Measurements from ENCODE around the gene ST6GALNAC5.

Gene ST6GALNAC5

DNA sequence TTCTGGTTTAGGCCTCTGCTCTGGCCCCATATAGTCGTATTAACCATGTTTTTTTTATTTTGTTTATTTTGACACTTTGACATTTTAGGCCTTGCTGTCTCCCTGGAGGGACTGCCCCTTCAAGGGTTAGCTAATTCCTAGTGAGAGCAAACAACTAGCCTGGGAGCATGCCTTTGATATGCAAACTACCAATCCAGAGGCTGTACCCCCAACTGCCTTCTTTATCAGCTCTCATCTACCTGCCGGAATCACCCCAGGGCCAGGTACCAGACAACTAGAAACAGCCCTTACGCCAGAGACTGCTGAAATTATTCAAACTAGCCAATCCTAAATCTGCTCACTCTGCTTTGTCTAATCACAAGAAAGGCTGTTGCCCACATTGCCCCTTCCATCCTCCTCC is 13.0 kb upstream of the ST6GALNAC5 start:
- no peak overlapping the region for H3K4me3 ChIP-seq (ENCODE audit: control insufficient read depth in 1 of 7, extremely low read depth in 1 of 7, insufficient read depth in 4 of 7, low read depth in 2 of 7, low read length in 6 of 7)
- peaks cover 0 to 1% (median 0%) of the 10 kb centered on the region in 5 experiments for H3K27me3 ChIP-seq (replicated peaks in 2 of 5; ENCODE audit: control insufficient read depth in 4 of 5, insufficient read depth in 5 of 5, low read length in 4 of 5)
- H3K36me3 ChIP-seq (ENCODE audit: control insufficient read depth in 4 of 4, insufficient read depth in 4 of 4, low read length in 3 of 4): no peaks in the 10 kb centered on the region
- no peak overlapping the region for H3K27ac ChIP-seq (ENCODE audit: insufficient read depth in 1 of 2, low read depth in 1 of 2, low read length in 2 of 2, poor library complexity in 1 of 2, severe bottlenecking in 2 of 2)
- H3K4me1 ChIP-seq (ENCODE audit: control extremely low read depth in 1 of 4, control insufficient read depth in 4 of 4, insufficient read depth in 4 of 4, low read length in 3 of 4): no peaks in the 10 kb centered on the region
- CTCF ChIA-PET: no interaction called here
- POLR2A ChIA-PET: no interaction called here
- WGBS (ENCODE audit: insufficient coverage): 100% methylated on average over 2 of the region's 3 CpGs
- H3K9me3 ChIP-seq (ENCODE audit: control extremely low read depth in 1 of 5, control insufficient read depth in 4 of 5, insufficient read depth in 2 of 5, low read depth in 1 of 5, low read length in 4 of 5): no peaks in the 10 kb centered on the region
- DNase-seq: no peak

DNA sequence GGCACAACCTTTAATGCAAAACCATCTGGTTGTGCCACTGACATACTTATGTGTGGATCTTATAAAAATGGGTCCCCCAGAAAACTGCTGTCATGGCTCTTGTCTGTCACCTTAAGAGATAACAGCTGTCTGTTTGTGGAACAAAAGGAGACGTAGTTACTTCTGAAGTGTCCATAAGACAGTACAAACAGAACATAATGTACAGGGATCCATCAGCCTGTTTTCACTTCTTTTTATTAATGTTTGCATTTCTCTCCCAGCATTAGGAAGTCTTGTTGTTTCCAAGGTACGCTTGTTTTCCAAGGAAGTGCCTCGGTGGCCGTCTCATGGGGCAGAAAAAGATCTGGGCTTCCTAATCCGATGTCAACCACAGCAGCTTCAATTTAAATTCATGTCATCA is 11.2 kb upstream of the ST6GALNAC5 start:
- Histone ChIP-seq H3K36me3 (ENCODE audit: control insufficient read depth in 4 of 4, insufficient read depth in 4 of 4, low read length in 3 of 4) (no peaks in the 10 kb centered on the region), H3K4me1 (ENCODE audit: control extremely low read depth in 1 of 4, control insufficient read depth in 4 of 4, insufficient read depth in 4 of 4, low read length in 3 of 4) (no peaks in the 10 kb centered on the region), H3K4me3 (ENCODE audit: control insufficient read depth in 1 of 7, extremely low read depth in 1 of 7, insufficient read depth in 4 of 7, low read depth in 2 of 7, low read length in 6 of 7) (no peak overlapping the region), H3K27me3 (replicated peaks in 2 of 5; ENCODE audit: control insufficient read depth in 4 of 5, insufficient read depth in 5 of 5, low read length in 4 of 5) (peaks cover 0 to 3% (median 0%) of the 10 kb centered on the region in 5 experiments), H3K9me3 (ENCODE audit: control extremely low read depth in 1 of 5, control insufficient read depth in 4 of 5, insufficient read depth in 2 of 5, low read depth in 1 of 5, low read length in 4 of 5) (no peaks in the 10 kb centered on the region), H3K27ac (ENCODE audit: insufficient read depth in 1 of 2, low read depth in 1 of 2, low read length in 2 of 2, poor library complexity in 1 of 2, severe bottlenecking in 2 of 2) (no peak overlapping the region)
- CTCF ChIA-PET: no interaction called here
- DNase-seq: no peak
- POLR2A ChIA-PET: no interaction called here
- WGBS (ENCODE audit: insufficient coverage): 100% methylated on average over 4 of the region's 5 CpGs

DNA sequence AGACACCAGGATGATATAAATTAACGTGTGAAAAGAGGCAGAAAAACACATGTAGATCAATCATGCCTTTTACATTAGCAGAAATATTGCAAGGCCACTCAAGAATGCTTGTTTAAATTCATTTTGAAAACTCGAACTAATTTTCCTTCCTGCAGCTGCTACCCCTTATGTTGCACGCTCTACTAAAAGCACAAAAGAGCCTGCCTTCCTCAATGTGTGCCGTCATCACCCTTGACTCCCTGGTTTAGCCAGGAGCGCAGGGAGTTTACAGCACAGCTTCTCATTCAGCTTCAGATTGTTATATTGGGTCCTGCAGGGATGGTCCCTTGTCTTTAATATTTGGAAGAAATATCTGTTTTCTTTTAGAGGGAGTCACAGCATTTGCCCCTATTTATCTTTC is 10.1 kb upstream of the ST6GALNAC5 start:
- WGBS (ENCODE audit: insufficient coverage): 92% methylated on average over 4 of the region's 5 CpGs
- H3K4me3 ChIP-seq (ENCODE audit: control insufficient read depth in 1 of 7, extremely low read depth in 1 of 7, insufficient read depth in 4 of 7, low read depth in 2 of 7, low read length in 6 of 7): no peak overlapping the region
- ChIA-PET CTCF (no interaction called here), POLR2A (no interaction called here)
- peaks cover 0 to 3% (median 0%) of the 10 kb centered on the region in 5 experiments for H3K27me3 ChIP-seq (replicated peaks in 2 of 5; ENCODE audit: control insufficient read depth in 4 of 5, insufficient read depth in 5 of 5, low read length in 4 of 5)
- no peak overlapping the region for H3K27ac ChIP-seq (ENCODE audit: insufficient read depth in 1 of 2, low read depth in 1 of 2, low read length in 2 of 2, poor library complexity in 1 of 2, severe bottlenecking in 2 of 2)
- no peaks in the 10 kb centered on the region for H3K4me1 ChIP-seq (ENCODE audit: control extremely low read depth in 1 of 4, control insufficient read depth in 4 of 4, insufficient read depth in 4 of 4, low read length in 3 of 4)
- no peak for DNase-seq
- no peaks in the 10 kb centered on the region for H3K36me3 ChIP-seq (ENCODE audit: control insufficient read depth in 4 of 4, insufficient read depth in 4 of 4, low read length in 3 of 4)
- H3K9me3 ChIP-seq (ENCODE audit: control extremely low read depth in 1 of 5, control insufficient read depth in 4 of 5, insufficient read depth in 2 of 5, low read depth in 1 of 5, low read length in 4 of 5): no peaks in the 10 kb centered on the region

DNA sequence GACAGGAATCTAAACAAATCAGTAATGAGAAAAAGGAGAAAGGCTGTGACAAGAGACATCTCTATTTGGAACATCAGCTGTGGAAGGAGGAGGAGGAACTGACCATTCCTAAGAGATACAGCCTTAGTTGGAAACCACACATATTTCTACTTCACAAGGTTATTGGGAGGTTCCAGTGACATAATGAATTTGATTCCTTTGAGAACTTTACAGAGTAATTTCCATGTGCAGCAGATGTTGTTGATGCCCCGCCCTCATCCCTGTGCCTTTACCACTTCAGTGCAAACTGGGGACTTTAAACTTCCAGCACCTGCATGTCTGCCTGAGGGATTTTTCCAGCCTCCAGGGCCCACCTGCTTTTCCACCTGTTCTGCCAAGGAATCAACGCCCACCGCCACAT is 9.3 kb upstream of the ST6GALNAC5 start:
- H3K9me3 ChIP-seq (ENCODE audit: control extremely low read depth in 1 of 5, control insufficient read depth in 4 of 5, insufficient read depth in 2 of 5, low read depth in 1 of 5, low read length in 4 of 5): no peaks in the 10 kb centered on the region
- no peaks in the 10 kb centered on the region for H3K4me1 ChIP-seq (ENCODE audit: control extremely low read depth in 1 of 4, control insufficient read depth in 4 of 4, insufficient read depth in 4 of 4, low read length in 3 of 4)
- H3K27ac ChIP-seq (ENCODE audit: insufficient read depth in 1 of 2, low read depth in 1 of 2, low read length in 2 of 2, poor library complexity in 1 of 2, severe bottlenecking in 2 of 2): no peak overlapping the region
- DNase-seq: no peak
- ChIA-PET POLR2A (no interaction called here), CTCF (no interaction called here)
- WGBS (ENCODE audit: insufficient coverage): 100% methylated on average over 3 of the region's 3 CpGs
- H3K36me3 ChIP-seq (ENCODE audit: control insufficient read depth in 4 of 4, insufficient read depth in 4 of 4, low read length in 3 of 4): no peaks in the 10 kb centered on the region
- no peak overlapping the region for H3K4me3 ChIP-seq (ENCODE audit: control insufficient read depth in 1 of 7, extremely low read depth in 1 of 7, insufficient read depth in 4 of 7, low read depth in 2 of 7, low read length in 6 of 7)
- H3K27me3 ChIP-seq (replicated peaks in 2 of 5; ENCODE audit: control insufficient read depth in 4 of 5, insufficient read depth in 5 of 5, low read length in 4 of 5): peaks cover 0 to 4% (median 0%) of the 10 kb centered on the region in 5 experiments

DNA sequence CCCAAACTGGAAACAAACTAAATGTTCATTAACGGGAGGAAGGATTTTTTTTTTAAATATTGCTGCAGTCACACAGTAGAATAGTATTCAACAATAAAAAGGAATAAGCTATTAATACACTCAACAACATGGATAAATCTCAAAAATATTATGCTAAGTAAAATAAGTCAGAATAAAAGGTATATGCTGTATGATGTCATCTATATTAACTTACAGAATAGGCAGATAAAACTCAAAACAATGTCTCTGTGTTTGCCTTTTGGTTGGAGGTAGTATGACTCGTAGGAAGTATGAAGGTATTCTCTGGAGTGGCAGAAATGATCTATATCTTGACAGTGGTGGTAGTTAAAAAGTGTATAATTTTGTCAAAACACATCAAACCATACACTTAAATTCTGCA is 6.1 kb upstream of the ST6GALNAC5 start:
- ChIA-PET POLR2A (no interaction called here), CTCF (no interaction called here)
- no peak overlapping the region for H3K27ac ChIP-seq (ENCODE audit: insufficient read depth in 1 of 2, low read depth in 1 of 2, low read length in 2 of 2, poor library complexity in 1 of 2, severe bottlenecking in 2 of 2)
- H3K4me1 ChIP-seq (ENCODE audit: control extremely low read depth in 1 of 4, control insufficient read depth in 4 of 4, insufficient read depth in 4 of 4, low read length in 3 of 4): no peaks in the 10 kb centered on the region
- no peak for DNase-seq
- no CpG with 5 or more reads among the region's 2 CpGs for WGBS (ENCODE audit: insufficient coverage)
- H3K27me3 ChIP-seq (replicated peaks in 2 of 5; ENCODE audit: control insufficient read depth in 4 of 5, insufficient read depth in 5 of 5, low read length in 4 of 5): peaks cover 8 to 19% (median 9%) of the 10 kb centered on the region in 5 experiments
- H3K4me3 ChIP-seq (ENCODE audit: control insufficient read depth in 1 of 7, extremely low read depth in 1 of 7, insufficient read depth in 4 of 7, low read depth in 2 of 7, low read length in 6 of 7): no peak overlapping the region
- no peaks in the 10 kb centered on the region for H3K36me3 ChIP-seq (ENCODE audit: control insufficient read depth in 4 of 4, insufficient read depth in 4 of 4, low read length in 3 of 4)
- no peaks in the 10 kb centered on the region for H3K9me3 ChIP-seq (ENCODE audit: control extremely low read depth in 1 of 5, control insufficient read depth in 4 of 5, insufficient read depth in 2 of 5, low read depth in 1 of 5, low read length in 4 of 5)

DNA sequence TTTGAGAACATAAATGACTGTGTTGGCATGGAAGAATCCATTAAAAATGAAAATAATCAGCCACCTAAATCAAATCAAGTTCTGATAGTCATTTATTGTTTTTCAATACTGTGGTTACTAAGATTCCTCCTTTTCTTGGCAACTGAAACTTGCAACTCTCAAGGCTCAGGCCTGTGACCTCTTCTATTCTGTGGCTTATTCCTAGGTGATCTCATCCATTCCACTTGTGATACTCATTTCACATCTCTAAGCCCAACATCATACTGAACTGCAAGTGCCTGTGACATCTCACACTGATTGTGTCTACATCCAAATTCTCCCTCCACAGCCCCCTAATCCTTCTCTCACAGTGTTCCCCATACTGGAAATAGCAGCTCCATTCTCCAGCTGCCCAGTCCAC is 4.8 kb upstream of the ST6GALNAC5 start:
- ChIA-PET POLR2A (interaction anchor here (0.6 kb wide), 1 partner anchor 435 kb away, joined by 3 read pairs; no protein-coding TSS in a partner anchor), CTCF (no interaction called here)
- Histone ChIP-seq H3K27ac (ENCODE audit: insufficient read depth in 1 of 2, low read depth in 1 of 2, low read length in 2 of 2, poor library complexity in 1 of 2, severe bottlenecking in 2 of 2) (no peak overlapping the region), H3K36me3 (ENCODE audit: control insufficient read depth in 4 of 4, insufficient read depth in 4 of 4, low read length in 3 of 4) (no peaks in the 10 kb centered on the region), H3K4me3 (ENCODE audit: control insufficient read depth in 1 of 7, extremely low read depth in 1 of 7, insufficient read depth in 4 of 7, low read depth in 2 of 7, low read length in 6 of 7) (no peak overlapping the region), H3K27me3 (replicated peaks in 2 of 5; ENCODE audit: control insufficient read depth in 4 of 5, insufficient read depth in 5 of 5, low read length in 4 of 5) (peaks cover 14 to 31% (median 19%) of the 10 kb centered on the region in 5 experiments), H3K4me1 (ENCODE audit: control extremely low read depth in 1 of 4, control insufficient read depth in 4 of 4, insufficient read depth in 4 of 4, low read length in 3 of 4) (peaks cover 0 to 5% (median 3%) of the 10 kb centered on the region in 4 experiments), H3K9me3 (ENCODE audit: control extremely low read depth in 1 of 5, control insufficient read depth in 4 of 5, insufficient read depth in 2 of 5, low read depth in 1 of 5, low read length in 4 of 5) (no peaks in the 10 kb centered on the region)
- DNase-seq: no peak

DNA sequence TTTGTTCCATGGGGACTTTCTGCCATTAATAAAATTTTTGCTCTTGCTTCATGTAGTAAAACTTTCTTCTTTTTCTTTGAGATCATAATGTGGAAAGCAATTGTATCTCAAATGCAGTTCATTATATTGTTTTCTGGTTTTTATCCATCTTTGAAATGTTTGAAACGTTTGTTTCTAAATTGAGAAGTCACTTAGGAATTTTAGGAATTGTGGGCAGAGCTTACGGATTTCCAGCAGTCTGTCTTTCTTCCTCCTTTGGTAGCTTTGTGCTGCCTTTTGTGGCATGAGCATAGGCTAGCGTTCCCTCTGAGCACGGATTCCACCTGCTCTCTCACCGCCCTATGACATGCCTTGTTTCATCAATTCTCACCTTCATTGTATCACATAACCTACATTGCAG is 2.9 kb upstream of the ST6GALNAC5 start:
- H3K27ac ChIP-seq (ENCODE audit: insufficient read depth in 1 of 2, low read depth in 1 of 2, low read length in 2 of 2, poor library complexity in 1 of 2, severe bottlenecking in 2 of 2): no peak overlapping the region
- peaks cover 0 to 23% (median 19%) of the 10 kb centered on the region in 4 experiments for H3K4me1 ChIP-seq (ENCODE audit: control extremely low read depth in 1 of 4, control insufficient read depth in 4 of 4, insufficient read depth in 4 of 4, low read length in 3 of 4)
- DNase-seq: no peak
- H3K36me3 ChIP-seq (ENCODE audit: control insufficient read depth in 4 of 4, insufficient read depth in 4 of 4, low read length in 3 of 4): no peaks in the 10 kb centered on the region
- CTCF ChIA-PET: no interaction called here
- H3K9me3 ChIP-seq (ENCODE audit: control extremely low read depth in 1 of 5, control insufficient read depth in 4 of 5, insufficient read depth in 2 of 5, low read depth in 1 of 5, low read length in 4 of 5): no peaks in the 10 kb centered on the region
- peaks cover 14 to 50% (median 28%) of the 10 kb centered on the region in 5 experiments for H3K27me3 ChIP-seq (replicated peaks in 2 of 5; ENCODE audit: control insufficient read depth in 4 of 5, insufficient read depth in 5 of 5, low read length in 4 of 5)
- WGBS (ENCODE audit: insufficient coverage): 100% methylated on average over 2 of the region's 5 CpGs
- no peak overlapping the region for H3K4me3 ChIP-seq (ENCODE audit: control insufficient read depth in 1 of 7, extremely low read depth in 1 of 7, insufficient read depth in 4 of 7, low read depth in 2 of 7, low read length in 6 of 7)
- POLR2A ChIA-PET: no interaction called here

All from common myeloid progenitor, CD34-positive (primary cell).